HG03064 (cell line): ENCODE measurements around the gene MB21D2.

Experiments used
- ATAC-seq: cut with Tn5 transposase; IDR thresholded peaks from one replicate; pipeline ENCODE4 v1.9.1; 2021; ENCODE audit warnings: low read depth; ENCODE audit not compliant: unreplicated experiment

The MB21D2 gene

DNA sequence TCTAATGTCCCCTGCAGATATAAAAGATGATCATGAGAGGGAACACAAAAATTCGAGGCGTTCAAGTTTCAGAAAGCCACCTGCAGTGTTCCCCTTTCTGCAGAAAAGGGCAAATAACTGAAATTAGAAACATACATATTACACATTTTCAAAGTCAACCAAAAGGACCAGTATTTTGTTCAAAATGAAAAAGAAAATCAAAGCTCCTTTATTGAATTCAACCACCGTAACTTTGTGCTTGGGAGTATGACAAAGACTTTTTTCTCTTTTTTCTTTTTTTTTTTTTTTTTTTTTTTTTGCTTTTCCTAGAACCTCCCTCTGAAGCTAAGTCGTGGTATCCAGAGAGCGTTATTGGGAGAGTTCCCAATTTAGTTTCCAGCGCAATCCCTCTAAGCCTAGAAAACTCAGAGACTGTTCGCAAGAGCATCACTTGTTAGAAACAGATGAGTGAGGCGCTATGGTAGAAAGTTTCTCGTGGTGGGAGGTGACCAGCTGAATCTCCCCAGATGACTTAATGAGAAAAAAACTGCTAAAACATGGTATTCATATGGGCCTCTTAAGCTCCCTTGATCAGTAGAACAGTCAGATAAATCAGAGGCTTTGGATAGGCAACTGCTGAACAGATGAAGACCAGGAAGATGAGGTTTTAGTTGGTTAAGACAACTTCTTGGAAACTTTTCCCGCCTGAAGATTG lies 77.4 kb downstream of the MB21D2 start:
- ATAC-seq = no peak

DNA sequence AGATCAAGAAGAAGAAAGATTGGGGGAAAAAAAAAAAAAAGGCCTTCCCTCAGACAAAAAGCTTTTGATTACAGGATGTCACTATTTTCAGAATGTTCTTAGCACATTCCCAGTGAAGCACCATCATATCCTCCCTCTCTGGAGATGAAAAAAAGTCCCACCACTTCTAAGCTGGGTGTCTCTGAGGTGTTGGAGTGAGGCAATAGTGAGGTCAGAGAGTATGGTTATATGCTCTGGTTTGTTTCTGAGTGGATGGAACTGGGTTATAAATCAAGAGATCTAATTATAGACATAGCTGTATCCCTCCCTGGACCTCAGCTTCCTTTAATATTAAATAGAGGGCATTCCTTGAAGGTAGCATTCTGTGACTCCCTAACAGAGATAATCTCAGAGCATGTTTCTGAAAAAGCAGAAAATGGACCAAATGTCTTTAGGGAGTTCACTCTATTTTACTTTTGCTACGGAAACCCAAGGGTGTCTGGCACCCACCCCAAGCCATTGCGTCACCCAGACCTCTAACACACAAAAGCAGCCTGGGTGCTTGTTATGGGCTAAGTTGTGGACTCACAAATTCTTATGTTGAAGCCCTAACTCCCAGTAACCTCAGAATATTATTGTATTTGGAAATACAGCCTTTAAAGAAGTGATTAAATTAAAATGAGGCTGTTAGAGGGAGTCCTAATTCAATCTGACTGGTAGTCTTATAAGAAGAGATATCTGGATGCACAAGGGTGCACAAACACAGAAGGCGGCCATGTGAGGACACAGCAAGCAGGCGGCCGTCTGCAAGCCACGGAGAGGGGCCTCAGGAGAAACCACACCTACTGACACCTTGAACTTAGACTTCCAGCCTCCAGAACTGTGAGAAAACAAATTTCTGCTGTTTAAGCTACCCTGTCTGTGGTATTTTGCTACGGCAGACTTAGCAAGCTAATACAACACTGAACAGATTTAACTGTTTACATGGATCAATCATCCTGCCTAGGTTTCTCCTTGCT lies 81.5 kb downstream of the MB21D2 start:
- no peak for ATAC-seq

DNA sequence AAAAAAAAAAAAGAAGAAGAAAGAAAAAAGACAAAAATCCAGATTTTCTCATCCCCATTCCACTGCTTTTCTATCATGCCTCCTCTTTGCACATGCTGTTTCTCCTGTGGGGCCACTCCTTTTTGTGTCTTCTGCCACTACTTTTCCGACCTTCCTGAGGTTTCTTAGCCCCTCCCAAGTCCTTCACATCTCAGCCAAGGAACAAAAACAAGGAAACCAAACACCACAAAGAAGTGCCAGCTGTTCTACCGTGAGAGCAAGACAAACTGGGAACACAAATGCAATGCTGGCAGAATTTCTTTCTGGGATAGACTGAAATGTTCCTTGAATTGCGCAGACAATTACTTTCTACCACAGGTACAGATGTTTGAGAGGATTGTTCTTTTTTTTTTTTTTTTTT lies 83.2 kb downstream of the MB21D2 start:
- no peak for ATAC-seq

DNA sequence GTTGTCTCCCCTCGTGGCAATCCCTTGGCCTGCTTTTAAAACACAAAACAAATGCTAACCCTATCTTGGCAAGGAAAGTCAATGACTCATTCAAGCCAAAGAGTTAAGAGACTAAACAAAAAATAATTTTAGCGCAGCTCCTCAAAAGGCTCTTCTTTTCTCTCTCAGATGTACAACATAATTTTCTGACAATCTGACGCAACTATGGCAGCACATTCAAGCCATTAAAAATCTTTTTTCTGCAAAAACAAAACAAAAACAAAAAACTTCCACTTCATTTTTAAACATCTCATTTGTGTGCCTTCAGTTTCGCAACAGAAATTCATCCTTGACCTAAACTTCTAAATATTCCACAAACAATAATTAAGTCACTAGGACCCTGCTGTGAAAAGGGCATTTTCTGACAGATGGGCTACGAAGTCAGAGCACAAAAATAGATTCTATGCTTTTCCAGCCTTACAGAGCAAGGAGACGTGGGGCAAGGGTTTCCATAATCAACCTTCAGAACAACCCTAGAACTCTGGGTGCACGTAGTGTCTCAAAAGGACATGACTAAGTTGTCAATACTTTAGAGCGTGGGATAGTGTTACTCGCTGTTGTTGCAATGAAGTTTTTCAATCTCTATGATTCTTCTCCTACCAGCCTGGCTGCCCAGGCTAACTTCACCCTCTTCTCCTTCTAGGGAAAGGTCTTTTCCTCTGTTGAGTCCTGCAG lies 84.3 kb downstream of the MB21D2 start:
- ATAC-seq = no peak

DNA sequence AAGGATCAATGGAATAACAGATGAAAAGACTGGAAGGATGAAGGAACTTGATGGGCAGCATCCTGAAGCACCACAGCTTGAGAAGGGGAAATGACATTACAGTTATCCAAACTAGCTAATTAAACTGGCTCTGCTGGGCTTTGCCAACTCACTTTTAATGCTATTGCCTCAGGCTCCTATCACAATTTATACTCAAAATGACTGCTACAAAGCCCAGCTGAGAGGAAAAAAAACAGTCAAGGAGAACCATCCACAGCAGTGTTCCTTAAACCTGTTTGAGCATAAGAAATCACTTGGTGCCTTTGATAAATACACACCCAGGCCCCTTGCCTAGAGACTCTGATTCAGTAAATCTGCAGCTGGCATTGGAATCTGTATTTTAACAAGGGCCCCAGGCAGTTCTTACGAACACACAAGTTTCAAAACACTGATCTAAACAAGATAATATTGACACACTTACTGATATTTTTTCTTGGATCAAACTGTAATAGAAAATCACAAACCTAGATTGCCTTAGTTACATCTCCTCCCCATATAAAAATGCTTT lies 85.8 kb downstream of the MB21D2 start:
- no peak for ATAC-seq

DNA sequence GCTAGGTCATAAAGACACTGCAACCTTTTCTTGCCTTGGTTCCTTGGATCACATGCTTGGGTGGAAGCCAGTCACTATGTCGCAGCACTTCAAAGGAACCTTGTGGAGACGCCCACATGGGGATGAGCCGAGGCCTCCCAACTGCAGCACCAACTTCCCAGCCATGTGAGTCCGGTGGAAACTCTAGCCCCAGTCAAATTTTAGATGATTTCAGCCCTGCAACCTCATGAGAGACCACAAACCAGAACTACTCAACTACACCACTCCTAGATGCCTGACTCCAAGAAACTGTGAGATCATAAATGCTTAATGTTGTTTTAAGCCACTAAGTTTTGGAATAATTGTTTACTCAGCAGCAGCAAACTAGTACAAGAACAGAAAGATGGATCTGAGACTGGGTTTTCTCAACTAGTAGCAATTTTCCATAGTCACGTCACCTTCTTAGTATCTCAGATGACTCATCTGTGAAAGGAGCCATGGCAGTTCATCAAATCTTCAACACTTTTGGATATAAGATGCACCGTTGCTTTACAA lies 86.5 kb downstream of the MB21D2 start:
- no peak for ATAC-seq

DNA sequence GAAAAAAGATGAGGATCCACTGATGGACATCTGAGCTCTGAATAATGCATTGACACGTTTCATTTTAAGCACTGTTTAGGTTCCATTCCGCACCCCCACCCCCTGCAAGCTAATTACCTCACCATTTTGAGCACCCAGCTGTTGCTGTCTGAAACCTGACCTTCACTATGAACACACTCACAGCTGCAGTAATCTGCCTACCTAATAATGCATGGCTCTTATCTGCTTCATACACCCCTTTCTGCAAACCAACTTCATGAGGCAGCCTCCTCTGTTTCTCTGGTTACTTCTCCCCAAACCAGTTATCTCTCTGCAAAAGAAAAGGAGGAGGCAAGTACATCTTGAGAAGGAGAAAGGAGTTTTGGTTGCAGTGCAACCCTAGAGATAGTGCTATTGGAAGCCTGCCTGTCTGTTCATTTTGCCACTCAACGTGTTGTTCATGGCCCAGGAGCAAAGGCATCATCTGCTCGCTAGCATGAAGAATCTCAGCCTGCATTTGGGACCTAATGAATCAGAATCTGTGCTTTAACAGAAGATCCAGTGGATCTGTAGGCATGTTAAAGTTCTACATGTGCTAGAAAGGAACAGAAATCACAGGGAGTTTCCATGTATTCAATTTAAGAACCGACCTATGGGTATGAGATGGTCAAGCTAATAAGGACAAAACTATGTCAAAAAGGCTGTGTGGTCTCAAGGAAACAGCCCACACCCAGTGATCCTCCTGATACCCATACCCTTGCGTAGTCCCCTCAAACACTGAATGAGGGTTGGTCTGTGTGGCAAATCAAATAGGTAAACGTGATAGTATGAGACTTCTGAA lies 87.2 kb downstream of the MB21D2 start:
- no peak for ATAC-seq

DNA sequence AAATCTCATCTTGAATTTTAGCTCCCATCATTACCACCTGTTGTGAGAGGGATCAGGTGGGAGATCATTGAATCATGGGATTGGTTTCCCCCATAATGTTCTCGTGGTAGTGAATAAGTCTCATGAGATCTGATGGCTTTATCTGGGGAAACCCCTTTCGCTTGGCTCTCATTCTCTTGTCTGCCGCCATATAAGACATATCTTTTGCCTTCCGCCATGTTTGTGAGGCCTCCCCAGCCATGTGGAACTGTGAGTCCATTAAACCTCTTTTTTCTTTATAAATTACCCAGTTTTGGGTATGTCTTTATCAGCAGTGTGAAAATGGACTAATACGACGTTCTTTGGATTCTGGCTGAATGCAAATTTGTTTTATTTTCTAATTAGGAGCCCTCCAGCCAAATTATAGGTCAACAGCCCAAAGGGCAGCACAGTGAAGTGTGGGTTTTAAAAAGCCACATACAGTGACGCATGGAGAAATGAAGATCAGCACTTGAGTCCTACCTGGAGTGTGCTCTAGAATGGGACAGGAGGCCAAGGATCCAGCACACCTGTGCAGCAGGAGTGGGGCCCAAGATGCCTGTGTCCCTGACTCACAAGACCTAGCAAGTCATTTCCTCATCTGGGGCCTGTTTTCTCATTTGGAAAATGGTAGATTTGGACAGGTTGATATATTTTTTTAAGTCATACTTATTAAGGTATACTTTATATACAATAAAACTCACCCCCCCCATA lies 89.6 kb downstream of the MB21D2 start:
- ATAC-seq = no peak

DNA sequence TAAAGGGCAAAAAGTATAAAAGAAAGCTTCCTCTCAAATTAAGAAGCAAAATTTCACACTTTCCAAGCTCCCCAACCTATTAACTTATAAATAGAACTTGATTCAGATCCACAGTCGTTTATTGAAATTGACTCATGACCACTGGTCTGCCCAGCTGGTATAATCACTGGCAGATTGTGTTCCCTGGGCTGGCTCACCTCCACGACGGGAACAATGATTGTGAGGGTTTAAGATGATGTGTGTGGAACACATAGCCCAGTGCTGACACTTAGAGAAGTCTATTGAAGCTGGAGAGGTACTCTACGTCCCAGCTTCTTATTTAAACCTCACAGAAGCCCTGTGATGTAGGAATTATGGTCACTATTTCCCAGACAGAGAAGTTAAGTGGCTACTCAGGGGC lies 90.4 kb downstream of the MB21D2 start:
- no peak for ATAC-seq

DNA sequence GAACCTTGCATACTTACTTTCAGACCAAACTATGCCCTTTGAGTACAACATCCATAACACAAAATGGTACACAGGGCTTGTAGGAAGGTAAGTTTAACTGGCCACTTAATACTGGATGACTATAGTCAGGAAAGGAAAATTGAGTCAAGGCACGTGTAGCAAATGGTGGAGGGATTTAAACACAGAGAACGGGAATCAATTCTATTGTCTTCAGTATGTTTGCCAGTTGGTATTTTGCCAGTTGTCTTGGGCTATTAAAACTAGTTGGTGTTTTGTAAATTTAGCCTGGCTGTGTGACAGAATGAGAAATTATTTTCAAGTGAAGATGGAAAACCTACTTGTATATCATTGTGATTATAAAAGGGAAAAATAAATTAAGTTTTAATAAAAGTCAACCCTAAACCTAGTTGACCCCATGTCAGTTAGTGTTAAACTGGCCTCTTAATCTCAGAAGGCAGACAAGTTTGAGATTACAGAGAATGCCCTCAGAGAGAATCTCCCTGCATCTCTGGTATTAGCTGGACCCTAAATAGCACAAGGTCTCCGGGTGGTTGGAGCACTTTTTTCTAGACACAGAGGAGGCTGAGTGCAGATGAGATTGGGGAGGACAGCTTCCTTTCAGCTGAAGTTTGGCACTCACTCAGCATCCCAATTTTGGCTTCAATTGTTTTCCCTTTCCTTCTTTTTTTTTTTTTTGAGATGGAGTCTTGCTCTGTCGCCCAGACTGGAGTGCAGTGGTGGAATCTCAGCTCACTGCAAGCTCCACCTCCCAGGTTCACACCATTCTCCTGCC lies 91.2 kb downstream of the MB21D2 start:
- no peak for ATAC-seq

DNA sequence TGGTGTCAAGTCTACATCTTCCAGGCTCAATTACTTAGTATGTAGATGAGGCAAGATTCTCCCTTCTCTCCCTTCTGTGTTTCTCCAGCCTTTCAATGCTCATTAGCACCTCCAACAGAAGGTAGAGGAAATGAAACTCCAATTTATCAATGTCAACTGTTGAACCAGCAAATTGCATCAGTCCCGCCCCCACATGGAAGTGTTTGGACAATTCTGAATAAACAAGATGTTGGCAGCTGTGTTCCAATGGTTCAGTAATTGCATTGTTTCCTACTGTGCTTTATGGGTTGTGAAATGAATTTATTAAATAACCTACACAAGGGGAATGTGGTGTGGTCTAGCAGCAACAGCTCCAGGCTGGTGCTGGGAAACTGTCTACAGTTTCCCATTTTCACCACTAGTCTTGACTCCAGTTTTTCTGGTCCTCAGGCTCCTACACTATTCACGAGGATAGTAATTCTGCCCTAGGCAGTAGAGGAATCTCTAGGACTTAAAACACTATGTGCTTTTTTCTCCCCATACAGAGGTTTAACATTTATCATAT lies 91.9 kb downstream of the MB21D2 start:
- ATAC-seq = no peak

DNA sequence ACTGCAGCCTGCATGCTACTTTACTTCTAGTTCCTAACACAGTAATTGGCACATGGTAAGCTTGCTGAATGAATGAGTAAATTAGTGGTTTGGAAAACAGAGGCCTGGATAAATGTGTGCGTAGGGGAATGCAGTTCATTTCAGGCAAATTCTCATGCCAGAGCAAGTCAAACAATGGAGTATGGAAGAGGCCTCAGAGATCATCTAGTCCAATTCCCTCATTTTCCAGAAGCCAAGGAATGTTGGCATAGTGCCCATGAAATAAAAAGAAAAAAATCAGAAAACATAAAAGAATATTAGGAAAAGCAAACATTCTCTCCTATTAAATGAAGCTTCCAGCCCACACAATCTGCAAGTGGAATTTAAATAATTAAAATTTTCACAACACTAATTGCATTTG lies 92.4 kb downstream of the MB21D2 start:
- no peak for ATAC-seq

DNA sequence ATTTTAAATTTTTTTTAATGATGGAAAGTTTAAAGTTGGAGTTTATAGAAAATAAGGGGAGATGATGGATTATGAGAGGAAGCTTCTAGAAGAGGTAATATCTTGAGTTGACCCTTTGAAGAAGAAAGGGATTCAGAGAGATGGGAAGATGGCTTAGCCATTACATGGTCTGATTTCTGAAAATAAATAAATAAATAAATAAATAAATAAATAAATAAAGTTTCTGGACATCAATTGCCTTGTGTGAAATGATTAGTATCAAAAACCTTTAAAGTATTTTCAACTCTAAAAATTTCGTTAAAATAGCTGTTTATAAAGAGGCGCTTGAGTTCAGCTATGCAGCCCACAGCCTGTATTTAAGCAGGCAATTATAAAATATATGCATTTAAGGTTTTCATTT lies 93.3 kb downstream of the MB21D2 start:
- ATAC-seq = no peak

DNA sequence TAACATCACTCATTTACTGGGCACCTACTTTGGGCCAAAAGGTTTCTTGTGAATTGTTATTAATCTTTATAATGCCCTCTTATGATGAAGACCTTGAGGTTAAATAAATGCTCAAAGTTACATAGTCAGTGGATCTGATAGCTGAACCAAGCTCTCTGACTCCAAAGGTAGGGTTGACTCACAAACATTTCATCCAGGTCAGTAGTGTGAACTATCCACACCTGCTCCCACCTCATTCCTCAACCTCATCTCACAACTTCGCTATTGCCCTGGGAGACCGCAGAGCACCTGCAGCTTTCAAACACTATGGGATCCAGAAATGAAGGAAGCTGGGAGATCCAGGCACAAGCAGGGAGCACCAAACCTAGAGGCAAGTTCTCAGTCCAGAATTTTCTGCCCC lies 96.5 kb downstream of the MB21D2 start:
- ATAC-seq = no peak

DNA sequence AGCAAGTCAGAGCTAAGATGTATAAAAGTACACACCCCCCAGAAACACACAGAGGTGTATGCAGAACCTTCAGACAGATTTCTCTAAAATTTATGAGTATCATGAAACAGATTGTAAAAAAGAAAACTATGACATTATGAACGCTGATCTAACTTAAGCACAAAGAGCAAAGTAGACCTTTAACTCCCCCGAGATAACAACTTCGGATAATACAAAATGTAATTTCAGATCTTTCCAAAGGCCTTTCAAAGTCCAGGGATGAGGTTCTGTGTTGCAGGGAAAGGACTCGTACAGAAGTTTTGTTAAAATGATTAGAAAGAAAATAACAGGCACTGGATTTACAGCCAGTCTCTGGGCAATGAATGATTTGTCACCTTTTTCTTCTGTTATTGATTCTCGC lies 97.5 kb downstream of the MB21D2 start:
- no peak for ATAC-seq

DNA sequence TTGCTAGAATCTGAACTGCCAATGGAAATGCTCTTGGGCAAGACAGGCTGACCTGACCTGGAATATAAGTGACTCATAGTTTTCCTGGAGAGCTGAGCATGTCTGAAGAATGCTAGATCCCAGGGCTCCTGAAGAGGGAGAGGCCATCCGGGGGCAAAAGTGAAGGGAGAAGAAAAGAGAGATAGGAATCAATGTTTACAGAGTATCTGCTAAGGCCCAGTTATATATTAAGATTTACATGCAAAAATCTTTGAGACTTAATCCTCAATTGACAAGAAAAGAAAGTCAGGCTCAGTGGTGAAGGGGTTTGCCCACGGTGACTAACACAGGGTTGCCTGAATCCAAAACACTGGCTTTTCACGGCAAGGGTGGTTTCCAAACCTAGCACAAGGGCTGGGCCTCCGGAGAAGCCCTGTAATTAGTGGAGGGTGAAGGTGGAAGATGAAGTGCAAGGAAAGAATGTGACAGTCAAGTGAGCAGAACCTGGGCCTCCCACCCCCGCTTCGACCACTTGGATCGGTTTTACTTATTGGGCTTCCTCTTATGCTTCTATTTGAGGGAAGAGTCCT lies 98.6 kb downstream of the MB21D2 start:
- ATAC-seq = no peak

DNA sequence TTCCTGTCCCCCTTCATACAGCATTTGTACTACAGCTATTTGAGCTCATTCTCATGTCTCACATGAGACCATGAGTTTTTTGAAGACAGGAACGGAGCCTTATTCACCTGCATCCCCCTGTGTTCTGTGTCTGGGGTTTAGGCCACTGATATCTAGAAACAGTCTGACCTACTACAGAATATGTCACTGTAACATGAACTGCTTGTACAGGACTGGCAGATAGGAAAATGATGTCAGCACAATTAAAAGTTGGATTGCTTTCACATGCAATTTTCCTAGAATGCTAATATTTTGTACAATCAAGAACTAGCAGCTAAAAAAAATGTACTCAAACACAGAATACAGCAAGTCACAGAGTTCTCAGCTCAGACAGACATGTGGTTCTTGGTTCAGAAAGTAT lies 99.5 kb downstream of the MB21D2 start:
- ATAC-seq = no peak

DNA sequence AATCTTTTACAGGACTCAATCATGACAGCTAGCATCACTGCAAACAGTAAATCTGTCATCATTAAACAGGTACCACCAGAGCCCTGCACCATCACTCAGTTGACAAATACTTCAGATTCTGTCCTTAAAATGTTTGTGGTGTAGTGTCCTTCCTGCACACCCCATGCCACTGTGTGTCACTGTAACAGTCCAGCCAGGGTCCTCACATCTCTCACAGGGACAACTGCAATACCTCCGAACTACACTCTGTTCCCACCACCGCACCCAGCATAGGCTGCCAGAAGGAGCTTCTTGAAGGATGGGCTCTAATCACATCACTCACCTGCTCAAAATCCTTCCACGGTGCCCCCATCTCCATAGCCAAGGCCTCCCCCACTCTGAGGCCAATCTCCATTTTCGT lies 100.2 kb downstream of the MB21D2 start:
- ATAC-seq = no peak
